Measurements from ENCODE around the gene EFCAB13.

DNA sequence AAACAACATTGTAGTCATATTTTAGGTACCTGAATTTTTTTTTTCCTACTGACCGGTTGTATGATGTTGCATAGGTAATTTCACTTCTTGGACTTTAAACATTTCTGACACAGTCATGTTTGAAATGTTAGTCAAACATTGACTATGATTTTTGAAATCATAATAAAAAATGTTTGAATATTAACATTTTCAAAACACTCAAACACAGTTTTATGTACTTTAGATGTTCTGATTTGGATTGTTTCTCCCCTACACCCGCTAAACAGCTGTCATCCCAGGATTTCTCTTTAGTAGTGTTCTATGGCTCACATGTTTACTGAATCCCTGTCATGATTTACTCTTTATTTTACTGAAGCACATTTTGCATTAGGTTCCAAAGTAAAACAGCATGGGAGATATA, 104.2 kb downstream of the EFCAB13 start:
- TF ChIP-seq, protein P1, sequence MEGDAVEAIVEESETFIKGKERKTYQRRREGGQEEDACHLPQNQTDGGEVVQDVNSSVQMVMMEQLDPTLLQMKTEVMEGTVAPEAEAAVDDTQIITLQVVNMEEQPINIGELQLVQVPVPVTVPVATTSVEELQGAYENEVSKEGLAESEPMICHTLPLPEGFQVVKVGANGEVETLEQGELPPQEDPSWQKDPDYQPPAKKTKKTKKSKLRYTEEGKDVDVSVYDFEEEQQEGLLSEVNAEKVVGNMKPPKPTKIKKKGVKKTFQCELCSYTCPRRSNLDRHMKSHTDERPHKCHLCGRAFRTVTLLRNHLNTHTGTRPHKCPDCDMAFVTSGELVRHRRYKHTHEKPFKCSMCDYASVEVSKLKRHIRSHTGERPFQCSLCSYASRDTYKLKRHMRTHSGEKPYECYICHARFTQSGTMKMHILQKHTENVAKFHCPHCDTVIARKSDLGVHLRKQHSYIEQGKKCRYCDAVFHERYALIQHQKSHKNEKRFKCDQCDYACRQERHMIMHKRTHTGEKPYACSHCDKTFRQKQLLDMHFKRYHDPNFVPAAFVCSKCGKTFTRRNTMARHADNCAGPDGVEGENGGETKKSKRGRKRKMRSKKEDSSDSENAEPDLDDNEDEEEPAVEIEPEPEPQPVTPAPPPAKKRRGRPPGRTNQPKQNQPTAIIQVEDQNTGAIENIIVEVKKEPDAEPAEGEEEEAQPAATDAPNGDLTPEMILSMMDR (IDR thresholded peaks at IDR 0.05; ENCODE audit: poor library complexity): no peak
- TF ChIP-seq EZH2 (IDR thresholded peaks at IDR 0.05; ENCODE audit: borderline replicate concordance): no peak
- no peak for TF ChIP-seq EZH2phosphoT487 (IDR thresholded peaks at IDR 0.05; ENCODE audit: low read depth, severe bottlenecking, unreplicated experiment)

Measured in hepatocyte (in vitro differentiated cells).